Central memory CD8-positive, alpha-beta T cell (primary cell): ENCODE data around the gene CBLC.
"Not testable (repeated sequence)": the region's sequence is repeated elsewhere in the genome, so short reads cannot be mapped to it uniquely, and the experiment has no call there.

Source experiments
- ATAC-seq: fragments of 150-1000 bp; cut with Tn5 transposase; replicated peaks from 2 replicates; pipeline ENCODE4 v1.10.0; 2022; ENCODE audit warnings: mild to moderate bottlenecking, moderate FRiP score, moderate number of reproducible peaks; ENCODE audit not compliant: poor library complexity, severe bottlenecking; ENCODE audit errors: extremely low read depth
- DNase-seq, 2 donors: peaks; one replicate each; pipeline ENCODE4 v3.0.0; 2021; ENCODE audit warnings: low spot score in 2 of 2
- H3K27ac Mint-ChIP-seq: one replicate; pipeline ENCODE4 v1.8.0; 2022; ENCODE audit warnings: low read depth, mild to moderate bottlenecking, moderate library complexity, mixed read lengths
- H3K27me3 Mint-ChIP-seq: one replicate; pipeline ENCODE4 v1.8.0; 2022; ENCODE audit warnings: mixed read lengths
- H3K36me3 Mint-ChIP-seq: one replicate; pipeline ENCODE4 v1.8.0; 2022; ENCODE audit warnings: mild to moderate bottlenecking, moderate library complexity, mixed read lengths; ENCODE audit not compliant: insufficient read depth
- H3K4me1 Mint-ChIP-seq: one replicate; pipeline ENCODE4 v1.8.0; 2022; ENCODE audit warnings: mixed read lengths
- H3K4me3 Mint-ChIP-seq: one replicate; pipeline ENCODE4 v1.8.0; 2022; ENCODE audit warnings: mild to moderate bottlenecking, moderate library complexity, mixed read lengths
- H3K9me3 Mint-ChIP-seq: one replicate; pipeline ENCODE4 v1.8.0; 2022; ENCODE audit warnings: mixed read lengths

Gene CBLC

DNA sequence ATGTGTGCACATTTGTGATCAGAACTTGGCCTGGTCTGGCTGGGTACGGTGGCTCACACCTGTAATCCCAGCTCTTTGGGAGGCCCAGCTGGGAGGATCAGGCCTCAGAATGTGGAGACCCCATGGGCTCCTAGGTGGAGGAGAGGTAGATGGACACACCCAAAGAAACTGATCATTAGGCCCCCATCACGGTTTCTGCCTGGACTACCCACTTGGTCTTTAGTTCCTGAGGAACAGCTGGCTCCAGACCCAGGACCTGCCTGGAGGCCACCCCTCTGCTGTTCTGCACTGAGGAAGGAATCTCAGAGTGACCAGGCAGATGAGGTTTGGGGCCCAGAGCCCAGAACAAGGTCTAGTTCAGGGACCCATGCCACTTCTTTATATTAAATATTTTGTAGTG, 1.5 kb downstream of the CBLC start:
- Mint-ChIP-seq H3K27ac (no peak overlapping the region), H3K4me3 (no peak overlapping the region), H3K27me3 (peaks cover 3% of the 10 kb centered on the region), H3K4me1 (peaks cover 2% of the 10 kb centered on the region), H3K36me3 (peaks cover 2% of the 10 kb centered on the region), H3K9me3 (no peaks in the 10 kb centered on the region)
- DNase-seq (no peak), ATAC-seq (no peak)

DNA sequence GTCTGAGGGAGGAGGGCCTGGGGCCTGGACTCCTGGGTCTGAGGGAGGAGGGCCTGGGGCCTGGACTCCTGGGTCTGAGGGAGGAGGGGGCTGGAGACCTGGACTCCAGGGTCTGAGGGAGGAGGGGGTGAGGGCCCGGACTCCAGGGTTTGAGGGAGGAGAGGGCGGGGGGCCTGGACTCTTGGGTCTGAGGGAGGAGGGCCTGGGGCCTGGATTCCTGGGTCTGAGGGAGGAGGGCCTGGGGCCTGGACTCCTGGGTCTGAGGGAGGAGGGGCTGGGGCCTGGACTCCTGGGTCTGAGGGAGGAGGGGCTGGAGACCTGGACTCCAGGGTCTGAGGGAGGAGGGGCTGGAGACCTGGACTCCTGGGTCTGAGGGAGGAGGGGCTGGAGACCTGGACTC, 4.0 kb downstream of the CBLC start:
- H3K36me3 Mint-ChIP-seq, H3K4me1 Mint-ChIP-seq, ATAC-seq, H3K4me3 Mint-ChIP-seq, H3K27ac Mint-ChIP-seq, H3K9me3 Mint-ChIP-seq, DNase-seq, H3K27me3 Mint-ChIP-seq: not testable (repeated sequence)

DNA sequence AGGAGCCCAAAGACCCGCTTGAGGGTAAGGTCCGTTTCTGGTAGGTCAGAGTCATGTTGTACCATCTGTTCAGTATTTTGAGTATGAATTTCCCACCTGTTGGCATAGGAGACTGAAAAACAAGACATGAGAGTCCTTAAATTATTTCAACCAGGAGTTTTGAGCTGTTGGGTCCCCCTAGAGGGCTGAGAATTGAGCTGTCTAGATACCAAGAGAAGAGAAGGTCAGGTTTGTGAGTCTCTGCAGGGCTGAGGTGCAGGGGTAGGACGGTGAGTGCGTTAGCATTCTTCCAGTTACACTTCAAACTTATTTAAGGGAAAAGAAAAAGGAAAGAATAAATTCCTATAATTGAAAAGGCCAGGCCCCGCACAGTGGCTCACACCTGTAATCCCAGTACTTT, 5.0 kb downstream of the CBLC start:
- DNase-seq (no peak), ATAC-seq (no peak)
- Mint-ChIP-seq H3K9me3 (no peaks in the 10 kb centered on the region), H3K27ac (no peak overlapping the region), H3K4me1 (peaks cover 7% of the 10 kb centered on the region), H3K27me3 (peaks cover 8% of the 10 kb centered on the region), H3K4me3 (no peak overlapping the region), H3K36me3 (no peaks in the 10 kb centered on the region)

DNA sequence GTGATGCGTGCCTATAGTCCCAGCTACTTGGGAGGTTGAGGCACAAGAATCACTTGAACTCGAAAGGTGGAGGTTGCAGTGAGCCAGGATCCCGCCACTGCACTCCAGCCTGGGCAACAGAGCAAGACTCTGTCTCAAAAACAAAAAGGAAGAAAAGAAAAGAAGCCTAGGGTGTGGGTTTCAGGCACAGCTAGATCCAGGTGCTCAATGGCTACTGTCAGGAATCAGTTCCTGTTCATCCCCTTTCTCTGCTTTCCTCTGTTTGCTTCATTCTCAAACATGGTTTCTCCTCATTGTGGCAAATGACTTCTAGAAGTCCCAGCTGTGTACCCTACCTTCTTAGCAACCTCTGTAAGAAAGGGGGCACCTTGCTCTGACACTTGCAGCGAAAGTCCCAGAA, 5.9 kb downstream of the CBLC start:
- no peak for ATAC-seq
- peaks cover 8% of the 10 kb centered on the region for H3K27me3 Mint-ChIP-seq
- no peaks in the 10 kb centered on the region for H3K9me3 Mint-ChIP-seq
- peaks cover 7% of the 10 kb centered on the region for H3K4me1 Mint-ChIP-seq
- no peaks in the 10 kb centered on the region for H3K36me3 Mint-ChIP-seq
- H3K4me3 Mint-ChIP-seq = no peak overlapping the region
- no peak overlapping the region for H3K27ac Mint-ChIP-seq
- no peak for DNase-seq

DNA sequence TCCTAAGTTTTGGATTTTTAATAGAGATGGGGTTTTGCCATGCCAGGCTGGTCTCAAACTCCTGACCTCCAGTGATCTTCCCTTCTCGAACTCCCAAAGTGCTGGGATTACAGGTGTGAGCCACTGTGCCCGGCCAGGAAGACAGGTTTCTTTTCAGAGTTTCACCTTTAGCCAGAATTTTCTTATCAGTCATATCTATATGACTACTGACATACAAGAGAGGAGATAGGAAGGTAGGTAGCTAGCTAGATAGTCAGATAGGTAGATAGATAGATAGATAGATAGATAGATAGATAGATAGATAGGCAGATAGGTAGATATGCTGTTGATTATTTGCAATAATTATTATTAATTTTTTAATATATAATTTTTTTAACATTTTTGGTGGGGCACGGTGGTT, 7.6 kb downstream of the CBLC start:
- Mint-ChIP-seq H3K27ac (no peak overlapping the region), H3K4me3 (no peak overlapping the region), H3K4me1 (peaks cover 7% of the 10 kb centered on the region), H3K36me3 (no peaks in the 10 kb centered on the region), H3K9me3 (no peaks in the 10 kb centered on the region), H3K27me3 (peaks cover 8% of the 10 kb centered on the region)
- ATAC-seq (no peak), DNase-seq (no peak)

DNA sequence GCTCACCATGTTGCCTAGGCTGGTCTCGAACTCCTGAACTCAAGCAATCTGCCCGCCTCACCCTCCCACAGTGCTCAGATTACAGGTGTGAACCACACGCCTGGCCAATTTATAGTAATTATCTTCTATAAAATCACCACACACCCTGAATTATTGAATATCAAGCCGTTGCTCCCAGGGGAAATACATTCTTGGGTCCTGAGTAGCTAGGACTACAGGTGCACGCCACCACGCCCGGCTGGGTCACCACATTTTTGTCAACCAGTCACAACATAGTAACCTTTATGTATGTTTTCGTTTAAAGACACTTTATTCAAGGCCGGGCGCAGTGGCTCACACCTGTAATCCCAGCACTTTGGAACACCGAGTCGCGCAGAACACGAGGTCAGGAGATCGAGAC, 8.3 kb downstream of the CBLC start:
- peaks cover 7% of the 10 kb centered on the region for H3K4me1 Mint-ChIP-seq
- no peaks in the 10 kb centered on the region for H3K9me3 Mint-ChIP-seq
- H3K27me3 Mint-ChIP-seq = peaks cover 8% of the 10 kb centered on the region
- no peaks in the 10 kb centered on the region for H3K36me3 Mint-ChIP-seq
- no peak overlapping the region for H3K27ac Mint-ChIP-seq
- no peak for DNase-seq
- no peak for ATAC-seq
- no peak overlapping the region for H3K4me3 Mint-ChIP-seq

DNA sequence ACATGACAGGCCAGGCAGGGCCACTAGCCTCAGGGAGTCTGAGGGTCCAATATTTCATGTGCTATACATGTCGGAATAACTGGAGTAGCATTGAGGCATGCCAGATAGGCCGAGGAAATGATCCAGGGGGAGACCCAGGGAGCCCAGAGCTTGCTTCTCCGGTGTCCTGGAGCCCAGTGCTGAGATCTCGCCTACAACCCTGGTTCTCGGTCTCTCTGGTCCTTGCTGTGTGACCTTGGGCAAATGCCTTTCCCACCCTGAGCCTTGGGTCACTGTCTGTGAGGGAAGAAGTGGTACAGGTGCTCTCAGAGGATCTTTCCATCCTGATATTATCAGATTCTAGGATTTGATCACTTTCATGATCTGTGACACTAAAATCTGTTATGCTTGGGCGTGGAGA, 11.3 kb downstream of the CBLC start:
- peaks cover 6% of the 10 kb centered on the region for H3K27me3 Mint-ChIP-seq
- H3K36me3 Mint-ChIP-seq = no peaks in the 10 kb centered on the region
- peaks cover 7% of the 10 kb centered on the region for H3K4me1 Mint-ChIP-seq
- H3K27ac Mint-ChIP-seq = no peak overlapping the region
- ATAC-seq (no peak), DNase-seq (no peak)
- no peak overlapping the region for H3K4me3 Mint-ChIP-seq
- H3K9me3 Mint-ChIP-seq = no peaks in the 10 kb centered on the region

DNA sequence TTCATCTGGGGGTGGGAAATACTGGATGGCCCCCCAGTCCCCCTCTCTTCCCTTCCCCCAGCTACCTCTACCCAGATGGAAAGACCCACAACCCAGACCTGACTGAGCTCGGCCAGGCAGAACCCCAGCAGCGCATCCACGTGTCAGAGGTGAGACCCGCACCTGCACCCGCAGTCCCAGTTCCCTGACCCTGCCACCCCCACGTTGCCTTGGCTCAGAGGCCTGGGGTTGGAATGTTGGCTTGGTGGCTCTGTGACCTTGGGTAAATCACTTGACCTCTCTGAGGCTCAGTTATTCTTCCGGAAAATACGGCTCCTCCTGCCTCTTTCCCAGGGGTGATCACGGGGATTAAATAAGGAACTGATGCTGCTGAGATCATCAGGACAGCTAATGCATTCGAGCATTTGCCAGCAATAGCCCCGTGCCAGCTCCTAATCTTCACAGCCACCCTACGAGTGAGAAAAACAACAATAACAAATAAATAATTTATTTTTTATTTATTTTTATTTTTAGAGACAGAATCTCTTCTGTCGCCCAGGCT, 12.3 kb downstream of the CBLC start:
- Mint-ChIP-seq H3K4me3 (no peak overlapping the region), H3K27ac (no peak overlapping the region), H3K9me3 (no peaks in the 10 kb centered on the region), H3K27me3 (no peaks in the 10 kb centered on the region), H3K4me1 (no peaks in the 10 kb centered on the region), H3K36me3 (no peaks in the 10 kb centered on the region)
- DNase-seq = no peak
- ATAC-seq = no peak

DNA sequence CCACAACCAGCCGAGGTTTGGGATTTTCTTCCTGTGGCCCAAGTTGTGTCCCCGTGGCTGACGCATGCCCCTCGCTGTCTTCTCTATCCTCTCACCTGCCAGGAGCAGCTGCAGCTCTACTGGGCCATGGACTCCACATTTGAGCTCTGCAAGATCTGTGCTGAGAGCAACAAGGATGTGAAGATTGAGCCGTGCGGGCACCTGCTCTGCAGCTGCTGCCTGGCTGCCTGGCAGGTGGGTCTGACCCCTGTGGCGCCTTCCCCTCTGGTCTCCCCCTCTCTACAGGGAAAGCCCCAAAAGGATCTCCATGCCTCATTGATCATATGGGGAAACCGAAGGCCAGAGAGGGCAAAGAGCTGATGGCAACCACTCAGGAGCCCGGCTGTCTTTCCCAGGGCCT, 14.6 kb downstream of the CBLC start:
- H3K4me1 Mint-ChIP-seq = no peaks in the 10 kb centered on the region

DNA sequence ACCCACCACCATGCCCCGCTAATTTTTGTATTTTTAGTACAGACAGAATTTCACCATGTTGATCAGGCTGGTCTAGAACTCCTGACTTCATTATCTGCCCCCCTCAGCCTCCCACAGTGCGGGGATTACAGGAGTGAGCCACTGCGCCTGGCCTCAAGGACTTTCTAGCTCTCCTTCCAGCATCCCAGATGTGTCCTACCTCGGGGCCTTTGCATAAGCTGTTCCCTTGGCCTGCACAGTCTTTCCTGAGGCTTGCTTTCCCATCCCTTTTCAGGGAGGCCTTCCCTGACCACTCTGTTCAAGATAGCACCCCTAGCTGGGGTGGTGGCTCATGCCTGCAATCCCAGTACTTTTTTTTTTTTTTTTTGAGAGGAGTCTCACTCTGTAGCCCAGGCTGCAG, 16.9 kb downstream of the CBLC start:
- DNase-seq = no peak
- no peaks in the 10 kb centered on the region for H3K4me1 Mint-ChIP-seq
- no peaks in the 10 kb centered on the region for H3K27me3 Mint-ChIP-seq
- no peak overlapping the region for H3K27ac Mint-ChIP-seq
- H3K36me3 Mint-ChIP-seq = no peaks in the 10 kb centered on the region
- no peak for ATAC-seq
- no peak overlapping the region for H3K4me3 Mint-ChIP-seq
- no peaks in the 10 kb centered on the region for H3K9me3 Mint-ChIP-seq

More for the DNA sequence above, 14.6 kb downstream of the CBLC start:
- no peak overlapping the region for H3K4me3 Mint-ChIP-seq
- H3K27me3 Mint-ChIP-seq = no peaks in the 10 kb centered on the region
- no peak for DNase-seq
- ATAC-seq = no peak
- H3K9me3 Mint-ChIP-seq = no peaks in the 10 kb centered on the region
- no peaks in the 10 kb centered on the region for H3K36me3 Mint-ChIP-seq
- H3K27ac Mint-ChIP-seq = no peak overlapping the region

DNA sequence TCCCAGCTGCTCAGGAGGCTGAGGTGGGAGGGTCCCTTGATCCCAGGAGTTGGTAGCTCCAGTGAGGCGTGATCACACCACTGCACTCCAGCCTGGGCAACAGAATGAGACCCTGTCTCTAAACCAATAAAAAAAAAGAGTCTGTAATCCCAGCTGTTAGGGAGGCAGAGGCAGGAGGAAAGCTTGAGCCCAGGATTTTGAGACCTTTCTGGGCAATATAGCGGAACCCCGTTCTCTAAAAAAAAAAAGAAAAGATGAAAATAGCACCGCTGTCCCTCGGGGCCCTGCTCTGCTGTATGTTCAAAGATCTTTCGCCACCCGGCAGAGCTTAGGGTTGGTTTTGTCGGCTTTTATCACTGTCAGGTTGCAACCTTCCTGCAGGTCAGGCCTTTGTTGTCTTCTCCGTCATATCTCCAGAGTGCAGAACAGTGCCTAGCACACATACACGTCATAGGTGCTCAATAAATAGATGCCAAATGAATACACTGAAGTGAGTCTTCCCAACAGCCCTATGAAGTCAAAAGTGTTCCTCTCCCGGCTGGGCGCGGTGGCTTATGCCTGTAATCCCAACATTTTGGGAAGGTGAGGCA, 17.8 kb downstream of the CBLC start:
- Mint-ChIP-seq H3K36me3 (no peaks in the 10 kb centered on the region), H3K4me1 (no peaks in the 10 kb centered on the region), H3K9me3 (no peaks in the 10 kb centered on the region), H3K4me3 (no peak overlapping the region), H3K27ac (no peak overlapping the region), H3K27me3 (no peaks in the 10 kb centered on the region)
- ATAC-seq (no peak), DNase-seq (no peak)

DNA sequence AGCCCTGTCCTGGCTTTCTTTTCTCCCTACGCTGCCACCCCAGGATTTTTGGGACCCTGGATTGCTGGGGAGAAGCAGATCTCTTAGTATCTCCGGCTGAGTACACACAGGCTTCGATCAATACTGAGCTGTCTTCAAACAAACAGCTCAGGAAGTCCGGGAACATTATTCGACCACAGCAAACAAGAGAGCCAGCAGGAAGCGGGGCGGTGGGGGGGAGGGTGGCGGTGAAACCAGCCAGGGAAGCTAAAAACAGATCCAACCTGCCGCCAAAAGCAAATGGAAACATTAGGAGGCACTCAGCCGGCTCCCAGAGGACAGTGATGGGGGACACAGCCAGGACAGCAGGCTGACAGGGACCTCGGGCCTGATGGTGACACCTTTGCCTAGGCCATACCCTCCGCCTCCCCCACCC, 19.0 kb downstream of the CBLC start:
- Mint-ChIP-seq H3K27me3 (no peaks in the 10 kb centered on the region), H3K36me3 (no peaks in the 10 kb centered on the region), H3K4me1 (no peaks in the 10 kb centered on the region), H3K9me3 (no peaks in the 10 kb centered on the region), H3K4me3 (no peak overlapping the region), H3K27ac (no peak overlapping the region)
- ATAC-seq (no peak), DNase-seq (no peak)

DNA sequence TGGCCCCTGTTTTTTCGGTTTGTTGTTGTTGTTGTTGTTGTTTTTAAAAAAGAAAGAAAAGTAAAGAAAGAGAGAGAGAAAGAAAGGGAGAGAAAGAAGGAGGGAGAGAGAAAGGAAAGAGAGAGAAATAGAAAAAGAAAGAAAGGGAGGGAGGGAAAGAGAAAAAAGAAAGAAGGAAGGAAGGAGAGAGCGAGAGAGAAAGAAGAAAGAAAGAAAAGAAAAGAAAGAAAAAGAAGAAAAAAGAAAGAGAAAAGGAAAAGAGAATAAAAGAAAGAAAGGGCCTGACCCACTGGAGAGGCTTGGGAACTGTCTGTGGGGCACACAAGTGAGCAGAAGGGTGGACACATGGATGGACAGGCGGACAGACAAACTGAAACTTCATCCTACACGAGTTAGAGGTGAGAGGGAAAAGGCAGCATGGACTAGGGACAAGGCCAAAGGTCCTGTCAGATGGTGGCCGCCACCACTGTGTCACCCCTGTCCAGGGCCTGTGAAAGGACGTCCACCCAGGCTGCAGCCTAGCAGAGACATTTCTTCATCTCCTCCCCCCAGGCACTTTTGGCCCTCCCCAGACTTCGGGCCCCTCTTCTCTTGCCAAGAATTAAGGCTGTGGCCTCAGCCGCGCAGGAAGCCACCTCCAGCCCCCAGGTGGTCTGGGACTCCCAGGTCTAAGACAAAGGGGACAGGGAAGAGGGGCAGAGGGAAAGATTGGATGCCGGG, 22.1 kb downstream of the CBLC start:
- Mint-ChIP-seq H3K4me1 (no peaks in the 10 kb centered on the region), H3K27me3 (peaks cover 8% of the 10 kb centered on the region), H3K4me3 (no peak overlapping the region), H3K36me3 (no peaks in the 10 kb centered on the region), H3K9me3 (no peaks in the 10 kb centered on the region), H3K27ac (no peak overlapping the region)
- DNase-seq (no peak), ATAC-seq (no peak)
